Liver (tissue), 9 donors: Measurements from ENCODE around the gene MTHFD1L. TPM values are rescaled to one million over a fixed set of nuclear protein-coding genes. Genes with fewer than 3 reads are reported as not detected.
A peak's percentile ranks its signal among the peaks of the same experiment; 100 is the strongest.

ENCODE experiments used
- DNase-seq: peaks from one replicate; pipeline ENCODE4 v3.0.0-alpha.2; 2017; ENCODE audit warnings: low spot score
- H3K27ac ChIP-seq, 2 donors: one replicate each; pipeline ENCODE4 v1.7.0; 2013; ENCODE audit warnings: inconsistent platforms in 2 of 2, low read length in 2 of 2, control low read depth in 1 of 2, low read depth in 1 of 2, mild to moderate bottlenecking in 1 of 2
- H3K27me3 ChIP-seq, 4 donors: one replicate each; pipeline versions ENCODE4 v1.6.1 to v1.7.0; 2013; ENCODE audit warnings: low read length in 3 of 4, inconsistent platforms in 1 of 4, mild to moderate bottlenecking in 1 of 4, moderate library complexity in 1 of 4; ENCODE audit not compliant: control insufficient read depth in 4 of 4, insufficient read depth in 4 of 4
- H3K36me3 ChIP-seq, 4 donors: one replicate each; pipeline versions ENCODE4 v1.6.1 to v1.7.0; 2013; ENCODE audit warnings: low read length in 3 of 4, mild to moderate bottlenecking in 3 of 4, low read depth in 1 of 4, moderate library complexity in 1 of 4; ENCODE audit not compliant: control insufficient read depth in 4 of 4, insufficient read depth in 3 of 4
- H3K4me1 ChIP-seq, 4 donors: one replicate each; pipeline versions ENCODE4 v1.6.1 to v1.7.0; 2013; ENCODE audit warnings: low read length in 3 of 4, mild to moderate bottlenecking in 3 of 4, moderate library complexity in 1 of 4; ENCODE audit not compliant: control insufficient read depth in 4 of 4, insufficient read depth in 4 of 4
- H3K4me3 ChIP-seq, 3 donors: one replicate each; pipeline versions ENCODE4 v1.6.1 to v1.7.0; 2013; ENCODE audit warnings: low read length in 3 of 3, control low read depth in 1 of 3, low read depth in 1 of 3, mild to moderate bottlenecking in 1 of 3
- H3K9ac ChIP-seq, 2 donors: one replicate each; pipeline ENCODE4 v1.7.0; 2013; ENCODE audit warnings: low read length in 2 of 2, mild to moderate bottlenecking in 2 of 2, moderate library complexity in 2 of 2, control low read depth in 1 of 2, low read depth in 1 of 2
- H3K9me3 ChIP-seq, 4 donors: one replicate each; pipeline versions ENCODE4 v1.6.1 to v1.7.0; 2013; ENCODE audit warnings: low read length in 3 of 4; ENCODE audit not compliant: control insufficient read depth in 4 of 4
- FOXA1 ChIP-seq: IDR thresholded peaks from 2 replicates; pipeline ENCODE4 v1.6.1; 2016; ENCODE audit warnings: antibody characterized with exemption
- GABPA ChIP-seq, 2 donors: IDR thresholded peaks in 1 of 2; conservative IDR thresholded peaks in 1 of 2; 2 replicates each; pipeline ENCODE4 v1.6.1; 2016; ENCODE audit warnings: antibody characterized with exemption in 2 of 2, mild to moderate bottlenecking in 1 of 2, moderate library complexity in 1 of 2
- HNF4A ChIP-seq, 2 donors: conservative IDR thresholded peaks; 2 replicates each; pipeline ENCODE4 v1.6.1; 2016; ENCODE audit warnings: antibody characterized with exemption in 2 of 2, mild to moderate bottlenecking in 2 of 2
- HNF4G ChIP-seq: IDR thresholded peaks from 2 replicates; pipeline ENCODE4 v1.6.1; 2016; ENCODE audit warnings: antibody characterized with exemption
- NR2F2 ChIP-seq: IDR thresholded peaks from 2 replicates; pipeline ENCODE4 v1.6.1; 2016; ENCODE audit warnings: antibody characterized with exemption
- RAD21 ChIP-seq, 2 donors: IDR thresholded peaks; 2 replicates each; pipeline ENCODE4 v1.6.1; 2016; ENCODE audit warnings: antibody characterized with exemption in 2 of 2, mild to moderate bottlenecking in 2 of 2
- YY1 ChIP-seq: IDR thresholded peaks from 2 replicates; pipeline ENCODE4 v1.6.1; 2016; ENCODE audit warnings: antibody characterized with exemption, mild to moderate bottlenecking
- WGBS: extraction: QIAGEN DNeasy Blood & Tissue Kit; methylation state at CpG from one replicate; pipeline ENCODE4 v1.1.7; 2013; 5-methylcytosine and 5-hydroxymethylcytosine counted together
- polyA plus RNA-seq, 2 donors: library from polyadenylated mRNA; stranded (reverse) in 1 of 2; unstranded in 1 of 2; fragments of 200-250 nt in 1 of 2; fragments of >200 nt in 1 of 2; fragmentation: Nextera tagmentation in 1 of 2; extraction: Ambion mirVana in 1 of 2; gene quantifications; one replicate each; pipeline versions ENCODE4 v1.2.1 to v1.2.3, GENCODE V29; 2013 to 2015
- total RNA-seq, 2 donors: library from RNA; depleted of rRNA; stranded (reverse); fragments of >200 nt; gene quantifications; one replicate each; pipeline ENCODE4 v1.2.3, GENCODE V29; 2014
- TF ChIP-seq, protein P1 (sequence below): fragments of 150-350 bp; IDR thresholded peaks from 2 replicates; pipeline ENCODE4 v1.5.1; 2017; ENCODE audit warnings: improper control_type of control experiment, low read depth, low read length; ENCODE audit not compliant: missing input control
- TF ChIP-seq, protein P2 (sequence below): IDR thresholded peaks from 2 replicates; pipeline ENCODE4 v1.6.1; 2016; ENCODE audit warnings: antibody characterized with exemption
- TF ChIP-seq, protein P3 (sequence below): IDR thresholded peaks from 2 replicates; pipeline ENCODE4 v1.6.1; 2016; ENCODE audit warnings: antibody characterized with exemption, mild to moderate bottlenecking
- donor health status: healthy.
- donor health status: healthy.
- donor health status: healthy.
- donor health status: healthy.
- donor health status: healthy.

Gene MTHFD1L
- total and polyA plus RNA-seq, 4 donors, result 2.0 to 7.7 (median 2.8) TPM

DNA sequence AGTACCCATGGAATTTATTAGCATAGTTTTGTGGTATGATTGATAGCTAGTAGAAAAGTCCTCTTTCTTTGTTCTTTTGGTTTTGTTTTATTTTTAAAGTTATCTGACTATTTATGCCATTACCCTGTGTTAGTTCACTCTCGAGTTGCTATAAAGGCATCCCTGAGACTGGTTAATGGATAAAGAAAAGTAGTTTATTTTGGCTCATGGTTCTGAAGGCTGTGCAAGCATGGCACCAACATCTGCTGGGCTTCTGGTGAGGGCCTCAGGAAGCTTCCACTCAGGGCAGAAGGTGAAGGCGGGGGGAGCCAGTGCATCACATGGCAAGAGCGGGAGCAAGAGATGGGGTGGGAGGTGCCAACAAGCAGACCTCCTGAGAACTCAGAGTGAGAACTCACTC, 166.5 kb downstream of the MTHFD1L start:
- 80% methylated on average over 3 of the region's 3 CpGs for WGBS
- Histone ChIP-seq H3K9ac (peak overlapping the region in 1 of 2 donors; percentile 50), H3K4me3 (no peak overlapping the region), H3K27ac (peak overlapping the region in 1 of 2 donors; percentile 43), H3K36me3 (no peaks in the 10 kb centered on the region), H3K4me1 (peaks cover 0 to 11% (median 0%) of the 10 kb centered on the region in 4 donors), H3K9me3 (peaks cover 0 to 2% (median 0%) of the 10 kb centered on the region in 4 donors), H3K27me3 (no peaks in the 10 kb centered on the region)
- TF ChIP-seq FOXA1 (no peak), GABPA (IDR thresholded peaks at IDR 0.05 in 1 of 2, conservative IDR thresholded peaks at IDR 0.05 in 1 of 2) (no peak), YY1 (no peak)
- TF ChIP-seq, protein P1, sequence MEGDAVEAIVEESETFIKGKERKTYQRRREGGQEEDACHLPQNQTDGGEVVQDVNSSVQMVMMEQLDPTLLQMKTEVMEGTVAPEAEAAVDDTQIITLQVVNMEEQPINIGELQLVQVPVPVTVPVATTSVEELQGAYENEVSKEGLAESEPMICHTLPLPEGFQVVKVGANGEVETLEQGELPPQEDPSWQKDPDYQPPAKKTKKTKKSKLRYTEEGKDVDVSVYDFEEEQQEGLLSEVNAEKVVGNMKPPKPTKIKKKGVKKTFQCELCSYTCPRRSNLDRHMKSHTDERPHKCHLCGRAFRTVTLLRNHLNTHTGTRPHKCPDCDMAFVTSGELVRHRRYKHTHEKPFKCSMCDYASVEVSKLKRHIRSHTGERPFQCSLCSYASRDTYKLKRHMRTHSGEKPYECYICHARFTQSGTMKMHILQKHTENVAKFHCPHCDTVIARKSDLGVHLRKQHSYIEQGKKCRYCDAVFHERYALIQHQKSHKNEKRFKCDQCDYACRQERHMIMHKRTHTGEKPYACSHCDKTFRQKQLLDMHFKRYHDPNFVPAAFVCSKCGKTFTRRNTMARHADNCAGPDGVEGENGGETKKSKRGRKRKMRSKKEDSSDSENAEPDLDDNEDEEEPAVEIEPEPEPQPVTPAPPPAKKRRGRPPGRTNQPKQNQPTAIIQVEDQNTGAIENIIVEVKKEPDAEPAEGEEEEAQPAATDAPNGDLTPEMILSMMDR, result no peak
- TF ChIP-seq, protein P2, sequence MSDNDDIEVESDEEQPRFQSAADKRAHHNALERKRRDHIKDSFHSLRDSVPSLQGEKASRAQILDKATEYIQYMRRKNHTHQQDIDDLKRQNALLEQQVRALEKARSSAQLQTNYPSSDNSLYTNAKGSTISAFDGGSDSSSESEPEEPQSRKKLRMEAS, result no peak
- DNase-seq, result no peak

DNA sequence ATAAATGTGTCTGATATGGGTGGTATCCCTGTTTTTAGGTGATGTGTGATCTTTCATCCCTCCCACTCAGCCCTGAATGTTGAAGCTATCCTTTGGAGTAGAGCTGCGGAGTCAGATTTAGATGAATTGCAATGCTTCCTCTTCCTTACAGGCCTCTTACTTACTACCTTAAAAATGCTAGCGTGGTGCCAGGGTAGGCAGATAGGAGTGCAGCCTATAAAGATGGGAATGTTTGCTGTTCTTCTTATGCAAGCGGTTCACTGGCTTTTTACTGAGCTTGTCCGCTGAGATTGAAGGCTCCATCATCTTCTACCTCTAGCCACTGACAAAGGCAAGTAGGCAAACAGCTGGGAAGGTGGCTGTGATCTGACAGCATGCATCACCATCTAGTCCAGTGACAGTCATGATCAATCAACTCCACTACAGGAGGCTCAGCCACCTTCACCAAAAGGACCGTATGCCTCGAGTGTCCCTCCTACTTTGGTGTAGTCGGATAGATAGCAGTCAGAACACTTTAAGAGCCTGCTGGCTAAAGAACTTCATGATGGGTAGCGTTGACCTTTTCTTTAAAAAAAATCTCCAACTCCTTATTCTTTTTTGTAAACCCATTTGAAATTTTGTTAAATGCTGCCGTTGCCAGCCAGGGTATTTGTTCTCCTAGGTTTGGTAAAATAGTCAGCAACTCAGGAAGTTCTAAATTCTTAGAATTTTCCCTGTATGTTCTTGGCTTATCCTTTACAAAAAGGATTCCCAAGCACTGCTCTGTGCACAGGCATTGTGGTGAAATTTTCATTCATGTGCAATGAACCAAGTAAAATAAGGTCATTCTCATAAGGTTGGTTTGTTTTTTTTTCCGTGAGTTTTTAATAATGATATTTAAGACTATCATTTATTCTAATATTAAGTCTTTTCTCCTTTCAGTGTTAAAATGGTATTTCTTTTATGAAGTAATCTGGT, 169.6 kb downstream of the MTHFD1L start:
- Histone ChIP-seq H3K36me3 (no peaks in the 10 kb centered on the region), H3K9ac (peak overlapping the region in 1 of 2 donors; percentile 12)

More for the DNA sequence above, 169.6 kb downstream of the MTHFD1L start:
- Histone ChIP-seq H3K9me3 (no peaks in the 10 kb centered on the region), H3K4me1 (peaks cover 0 to 7% (median 0%) of the 10 kb centered on the region in 4 donors), H3K4me3 (no peak overlapping the region), H3K27me3 (no peaks in the 10 kb centered on the region), H3K27ac (peak overlapping the region in 1 of 2 donors; percentile 68)
- DNase-seq, result no peak
- TF ChIP-seq HNF4A (conservative IDR thresholded peaks at IDR 0.05) (no peak), NR2F2 (no peak), HNF4G (no peak), RAD21 (IDR thresholded peaks at IDR 0.05) (no peak)
- TF ChIP-seq, protein P3, sequence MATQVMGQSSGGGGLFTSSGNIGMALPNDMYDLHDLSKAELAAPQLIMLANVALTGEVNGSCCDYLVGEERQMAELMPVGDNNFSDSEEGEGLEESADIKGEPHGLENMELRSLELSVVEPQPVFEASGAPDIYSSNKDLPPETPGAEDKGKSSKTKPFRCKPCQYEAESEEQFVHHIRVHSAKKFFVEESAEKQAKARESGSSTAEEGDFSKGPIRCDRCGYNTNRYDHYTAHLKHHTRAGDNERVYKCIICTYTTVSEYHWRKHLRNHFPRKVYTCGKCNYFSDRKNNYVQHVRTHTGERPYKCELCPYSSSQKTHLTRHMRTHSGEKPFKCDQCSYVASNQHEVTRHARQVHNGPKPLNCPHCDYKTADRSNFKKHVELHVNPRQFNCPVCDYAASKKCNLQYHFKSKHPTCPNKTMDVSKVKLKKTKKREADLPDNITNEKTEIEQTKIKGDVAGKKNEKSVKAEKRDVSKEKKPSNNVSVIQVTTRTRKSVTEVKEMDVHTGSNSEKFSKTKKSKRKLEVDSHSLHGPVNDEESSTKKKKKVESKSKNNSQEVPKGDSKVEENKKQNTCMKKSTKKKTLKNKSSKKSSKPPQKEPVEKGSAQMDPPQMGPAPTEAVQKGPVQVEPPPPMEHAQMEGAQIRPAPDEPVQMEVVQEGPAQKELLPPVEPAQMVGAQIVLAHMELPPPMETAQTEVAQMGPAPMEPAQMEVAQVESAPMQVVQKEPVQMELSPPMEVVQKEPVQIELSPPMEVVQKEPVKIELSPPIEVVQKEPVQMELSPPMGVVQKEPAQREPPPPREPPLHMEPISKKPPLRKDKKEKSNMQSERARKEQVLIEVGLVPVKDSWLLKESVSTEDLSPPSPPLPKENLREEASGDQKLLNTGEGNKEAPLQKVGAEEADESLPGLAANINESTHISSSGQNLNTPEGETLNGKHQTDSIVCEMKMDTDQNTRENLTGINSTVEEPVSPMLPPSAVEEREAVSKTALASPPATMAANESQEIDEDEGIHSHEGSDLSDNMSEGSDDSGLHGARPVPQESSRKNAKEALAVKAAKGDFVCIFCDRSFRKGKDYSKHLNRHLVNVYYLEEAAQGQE, result no peak
- TF ChIP-seq, protein P1, result no peak
- TF ChIP-seq, protein P2, result no peak
- WGBS, result 99% methylated on average over 10 of the region's 10 CpGs
